22Rv1 (cell line): Measurements from ENCODE around the gene SLC6A5.

Source experiments
- CTCF ChIP-seq: fragments of 450-650 bp; IDR thresholded peaks from 2 replicates; pipeline ENCODE4 v1.5.1; 2017; ENCODE audit warnings: mild to moderate bottlenecking
- ZFX ChIP-seq: fragments of 450-650 bp; IDR thresholded peaks from 2 replicates; pipeline ENCODE4 v1.6.1; 2017; ENCODE audit warnings: antibody characterized with exemption, borderline replicate concordance

DNA sequence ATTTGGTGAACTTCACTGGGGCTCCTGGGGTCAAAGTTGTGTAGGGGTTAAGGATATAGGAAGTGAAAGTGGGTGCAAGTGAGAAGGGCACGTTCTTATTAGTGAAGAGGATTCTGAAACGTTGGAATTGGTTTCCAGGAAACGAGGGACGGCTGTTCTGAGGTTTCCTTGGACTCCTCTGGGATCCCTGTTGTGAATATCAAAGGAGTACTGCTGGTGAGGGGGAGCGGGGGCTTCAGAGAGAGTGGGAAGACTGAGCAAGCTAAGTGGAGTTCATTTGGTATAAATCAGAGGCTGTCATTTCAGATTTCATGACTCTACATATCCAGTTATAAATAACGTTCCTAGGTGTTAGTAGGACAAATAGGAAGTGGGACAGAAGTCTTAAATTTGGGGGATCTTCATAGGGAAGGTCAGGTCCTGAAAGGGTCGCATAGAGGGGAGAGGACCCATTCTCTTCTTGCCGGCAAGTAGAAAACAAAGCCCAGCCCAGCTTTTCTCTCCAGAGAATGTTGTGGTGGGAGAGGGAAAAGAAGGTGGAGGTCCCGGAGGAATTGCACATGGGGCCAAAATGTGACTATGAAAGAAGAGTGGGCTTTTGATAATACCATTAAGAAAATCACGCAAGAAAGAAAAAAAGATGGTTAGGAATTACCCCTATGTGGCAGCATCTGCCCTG lies 68.9 kb downstream of the SLC6A5 start:
- TF ChIP-seq CTCF (no peak), ZFX (no peak)
